ENCODE data around the gene DGKI.

DNA sequence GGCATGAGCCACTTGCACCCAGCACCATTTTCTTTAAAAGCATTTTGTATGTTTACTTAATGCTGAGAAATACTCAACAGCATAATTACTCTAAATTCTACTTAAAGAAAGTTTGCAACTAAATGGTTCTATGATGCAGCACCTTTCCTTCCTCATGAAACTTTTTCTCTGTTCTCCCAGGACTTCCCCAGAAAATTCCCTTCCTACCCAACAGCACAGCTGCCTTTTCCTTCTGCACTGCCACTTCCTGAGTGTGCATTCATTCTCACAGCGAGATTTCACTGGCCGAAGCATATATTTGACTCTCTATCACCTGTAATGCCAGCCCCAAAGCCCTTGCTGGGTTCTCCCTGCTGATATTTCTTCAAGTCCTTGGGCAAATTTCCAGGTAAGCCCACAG lies 41.5 kb upstream of the DGKI start:
- no peak for TF ChIP-seq POLR2A (IDR thresholded peaks at IDR 0.05)
- TF ChIP-seq CTCF (IDR thresholded peaks at IDR 0.05), result no peak
